ENCODE results near the gene SRSF6.

- TF ChIP-seq CTCF (IDR thresholded peaks at IDR 0.05) = peak in 2 of 3 donors; percentile 11 to 12
- no peak for TF ChIP-seq POLR2A (IDR thresholded peaks at IDR 0.05)
Measured at GRCh38 chr20:43408848-43409576, 48.7 kb upstream of the SRSF6 start.

All from breast epithelium (tissue), 3 donors.